ENCODE measurements around the gene MSRB3.

GRCh38 chr12:65313719-65314317 is 35.3 kb downstream of the MSRB3 start:
- TF ChIP-seq SMC3 (IDR thresholded peaks at IDR 0.05; ENCODE audit: low read depth, low read length) (peak; percentile 59), CTCF (conservative IDR thresholded peaks at IDR 0.05; ENCODE audit: low read depth, low read length) (peak; percentile 62), POLR2A (IDR thresholded peaks at IDR 0.05; ENCODE audit: low read depth, low read length) (no peak), CEBPB (IDR thresholded peaks at IDR 0.05; ENCODE audit: low read depth, low read length) (peak; percentile 27; the same call in 1 of the 2 replicates)

All from IMR-90 (cell line).